ENCODE data around the gene AGBL5.

Gene AGBL5

GRCh38 chr2:27049422-27050280 is 1.8 kb upstream of the AGBL5 start:
- no peak for FAIRE-seq
- no peak for DNase-seq (ENCODE audit: insufficient read length, low spot score)

- FAIRE-seq (no peak), DNase-seq (ENCODE audit: insufficient read length, low spot score) (peak; percentile 87)
These were observed 1.0 kb upstream of the AGBL5 start for GRCh38 chr2:27050281-27050995.

- no peak for DNase-seq (ENCODE audit: insufficient read length, low spot score)
- no peak for FAIRE-seq
These were observed 606 bp downstream of the AGBL5 start for GRCh38 chr2:27051902-27052645.

GRCh38 chr2:27053321-27053720 is 1.9 kb downstream of the AGBL5 start:
- FAIRE-seq, result no peak
- no peak for DNase-seq (ENCODE audit: insufficient read length, low spot score)

- no peak for DNase-seq (ENCODE audit: insufficient read length, low spot score)
- no peak for FAIRE-seq
These were observed 2.3 kb downstream of the AGBL5 start for GRCh38 chr2:27053776-27054175.

- FAIRE-seq (no peak), DNase-seq (ENCODE audit: insufficient read length, low spot score) (no peak)
These were observed 3.3 kb downstream of the AGBL5 start for GRCh38 chr2:27054721-27055120.

GRCh38 chr2:27057184-27057583 is 5.7 kb downstream of the AGBL5 start:
- DNase-seq (ENCODE audit: insufficient read length, low spot score) (no peak), FAIRE-seq (no peak)

- DNase-seq (ENCODE audit: insufficient read length, low spot score) (no peak), FAIRE-seq (no peak)
These were observed 6.7 kb downstream of the AGBL5 start for GRCh38 chr2:27058210-27058609.

GRCh38 chr2:27059141-27059820 is 7.8 kb downstream of the AGBL5 start:
- no peak for FAIRE-seq
- no peak for DNase-seq (ENCODE audit: insufficient read length, low spot score)

GRCh38 chr2:27060323-27060722 is 8.9 kb downstream of the AGBL5 start:
- no peak for FAIRE-seq

GRCh38 chr2:27065128-27065527 is 13.7 kb downstream of the AGBL5 start:
- DNase-seq (ENCODE audit: insufficient read length, low spot score) (no peak), FAIRE-seq (no peak)

More at GRCh38 chr2:27060323-27060722, 8.9 kb downstream of the AGBL5 start:
- no peak for DNase-seq (ENCODE audit: insufficient read length, low spot score)

GRCh38 chr2:27067385-27067784 is 15.9 kb downstream of the AGBL5 start:
- DNase-seq (ENCODE audit: insufficient read length, low spot score) (no peak), FAIRE-seq (no peak)

- FAIRE-seq, result no peak
- DNase-seq (ENCODE audit: insufficient read length, low spot score), result no peak
These were observed 18.0 kb downstream of the AGBL5 start for GRCh38 chr2:27069436-27069835.

- FAIRE-seq (no peak), DNase-seq (ENCODE audit: insufficient read length, low spot score) (no peak)
These were observed 18.6 kb downstream of the AGBL5 start for GRCh38 chr2:27069961-27070618.

GRCh38 chr2:27070653-27071276 is 19.3 kb downstream of the AGBL5 start:
- FAIRE-seq, result no peak
- DNase-seq (ENCODE audit: insufficient read length, low spot score), result no peak

- DNase-seq (ENCODE audit: insufficient read length, low spot score) (peak; percentile 95), FAIRE-seq (peak; percentile 90)
These were observed 20.0 kb downstream of the AGBL5 start, which contains the start of gene OST4 for GRCh38 chr2:27071277-27071989. TSS of gene OST4 (minus strand) at chr2:27071654.

GRCh38 chr2:27071990-27072830 is 20.7 kb downstream of the AGBL5 start:
- FAIRE-seq, result no peak
- DNase-seq (ENCODE audit: insufficient read length, low spot score), result peak; percentile 28

GRCh38 chr2:27072920-27073319 is 21.5 kb downstream of the AGBL5 start:
- FAIRE-seq (no peak), DNase-seq (ENCODE audit: insufficient read length, low spot score) (no peak)
